ENCODE measurements around the gene TM9SF4.

TM9SF4 gene

GRCh38 chr20:32158943-32159660 lies 49.6 kb downstream of the TM9SF4 start:
- DNase-seq (ENCODE audit: low read depth in 1 of 2, low spot score in 1 of 2) = no peak
- TF ChIP-seq SPI1 (IDR thresholded peaks at IDR 0.05; ENCODE audit: borderline replicate concordance, low read depth) (no peak), REST (IDR thresholded peaks at IDR 0.05; ENCODE audit: insufficient replicate concordance, low read depth) (no peak), CTCF (IDR thresholded peaks at IDR 0.05; ENCODE audit: insufficient read depth, low read length) (no peak), POLR2AphosphoS5 (IDR thresholded peaks at IDR 0.05; ENCODE audit: low read depth) (no peak), GABPA (IDR thresholded peaks at IDR 0.05; ENCODE audit: low read depth) (no peak)
- H3K27me3 ChIP-seq (ENCODE audit: insufficient read depth, poor library complexity, severe bottlenecking) = no peaks in the 10 kb centered on the region
- H3K4me3 ChIP-seq (replicated peaks; ENCODE audit: insufficient read depth, low read length) = no peak overlapping the region
- H3K27ac ChIP-seq (replicated peaks) = no peak overlapping the region

GRCh38 chr20:32159766-32160221 lies 50.3 kb downstream of the TM9SF4 start:
- Histone ChIP-seq H3K27me3 (ENCODE audit: insufficient read depth, poor library complexity, severe bottlenecking) (no peaks in the 10 kb centered on the region), H3K4me3 (replicated peaks; ENCODE audit: insufficient read depth, low read length) (no peak overlapping the region), H3K27ac (replicated peaks) (no peak overlapping the region)
- no peak for DNase-seq (ENCODE audit: low read depth in 1 of 2, low spot score in 1 of 2)
- TF ChIP-seq POLR2AphosphoS5 (IDR thresholded peaks at IDR 0.05; ENCODE audit: low read depth) (no peak), SPI1 (IDR thresholded peaks at IDR 0.05; ENCODE audit: borderline replicate concordance, low read depth) (no peak), REST (IDR thresholded peaks at IDR 0.05; ENCODE audit: insufficient replicate concordance, low read depth) (no peak), GABPA (IDR thresholded peaks at IDR 0.05; ENCODE audit: low read depth) (no peak), CTCF (IDR thresholded peaks at IDR 0.05; ENCODE audit: insufficient read depth, low read length) (no peak)

- DNase-seq (ENCODE audit: low read depth in 1 of 2, low spot score in 1 of 2) = no peak
- TF ChIP-seq REST (IDR thresholded peaks at IDR 0.05; ENCODE audit: insufficient replicate concordance, low read depth) (no peak), GABPA (IDR thresholded peaks at IDR 0.05; ENCODE audit: low read depth) (no peak), POLR2AphosphoS5 (IDR thresholded peaks at IDR 0.05; ENCODE audit: low read depth) (no peak), SPI1 (IDR thresholded peaks at IDR 0.05; ENCODE audit: borderline replicate concordance, low read depth) (no peak), CTCF (IDR thresholded peaks at IDR 0.05; ENCODE audit: insufficient read depth, low read length) (no peak)
- Histone ChIP-seq H3K27ac (replicated peaks) (no peak overlapping the region), H3K27me3 (ENCODE audit: insufficient read depth, poor library complexity, severe bottlenecking) (no peaks in the 10 kb centered on the region), H3K4me3 (replicated peaks; ENCODE audit: insufficient read depth, low read length) (no peak overlapping the region)
These were observed 50.8 kb downstream of the TM9SF4 start for GRCh38 chr20:32160341-32160740.

All from HL-60 (cell line).